CD4-positive, alpha-beta memory T cell (primary cell): Measurements from ENCODE around the gene GRID1. TPM values are rescaled to one million over a fixed set of nuclear protein-coding genes. Genes with fewer than 3 reads are reported as not detected.

Source experiments
- CTCF ChIA-PET: fragments of 350-600 bp; sonication (Branson Sonifier 250); formaldehyde crosslinking; loops from one replicate; lab custom pipeline; 2021; ENCODE audit warnings: inconsistent platforms; ENCODE audit not compliant: partially characterized antibody; lab: Charles Lee
- POLR2A ChIA-PET: fragments of 350-600 bp; sonication (Branson Sonifier 250); formaldehyde crosslinking; loops from one replicate; lab custom pipeline; 2021; ENCODE audit not compliant: partially characterized antibody; lab: Charles Lee
- DNase-seq, 5 donors: peaks; one replicate each; pipeline versions ENCODE4 v3.0.0 to v3.0.0-alpha.2; 2020 to 2022; ENCODE audit warnings: mixed read lengths in 1 of 5
- H3K27ac ChIP-seq: one replicate; pipeline ENCODE4 v1.7.0; 2013; ENCODE audit warnings: low read depth, low read length
- H3K27me3 ChIP-seq: 2 replicates; pipeline ENCODE4 v1.7.0; 2013; ENCODE audit warnings: mild to moderate bottlenecking, low read length, moderate library complexity; ENCODE audit not compliant: insufficient read depth
- H3K36me3 ChIP-seq: 2 replicates; pipeline ENCODE4 v1.7.0; 2013; ENCODE audit warnings: mild to moderate bottlenecking, low read length, moderate library complexity; ENCODE audit not compliant: insufficient read depth
- H3K4me1 ChIP-seq: 2 replicates; pipeline ENCODE4 v1.7.0; 2013; ENCODE audit warnings: mild to moderate bottlenecking, low read length, moderate library complexity; ENCODE audit not compliant: insufficient read depth
- H3K4me3 ChIP-seq, 2 donors: one replicate each; pipeline ENCODE4 v1.7.0; 2013; ENCODE audit warnings: low read length in 2 of 2, mild to moderate bottlenecking in 1 of 2
- H3K9me3 ChIP-seq, 2 donors: one replicate each; pipeline ENCODE4 v1.7.0; 2013; ENCODE audit warnings: low read length in 2 of 2, control low read depth in 1 of 2; ENCODE audit not compliant: control insufficient read depth in 1 of 2
- H3K27ac Mint-ChIP-seq, 7 donors: one replicate each; pipeline ENCODE4 v1.8.0; 2020 to 2021; ENCODE audit warnings: mixed read lengths in 7 of 7, mild to moderate bottlenecking in 6 of 7, inconsistent platforms in 3 of 7, moderate library complexity in 3 of 7
- H3K27me3 Mint-ChIP-seq, 2 donors: one replicate each; pipeline ENCODE4 v1.8.0; 2020 to 2021; ENCODE audit warnings: mixed read lengths in 2 of 2
- H3K36me3 Mint-ChIP-seq, 2 donors: one replicate each; pipeline ENCODE4 v1.8.0; 2020 to 2021; ENCODE audit warnings: mixed read lengths in 2 of 2, inconsistent platforms in 1 of 2, mild to moderate bottlenecking in 1 of 2
- H3K4me1 Mint-ChIP-seq, 4 donors: one replicate each; pipeline ENCODE4 v1.8.0; 2020 to 2021; ENCODE audit warnings: mixed read lengths in 4 of 4, mild to moderate bottlenecking in 1 of 4
- H3K4me3 Mint-ChIP-seq, 8 donors: one replicate each; pipeline ENCODE4 v1.8.0; 2020 to 2021; ENCODE audit warnings: mixed read lengths in 8 of 8, mild to moderate bottlenecking in 7 of 8, moderate library complexity in 6 of 8, inconsistent platforms in 3 of 8
- H3K9me3 Mint-ChIP-seq, 8 donors: one replicate each; pipeline ENCODE4 v1.8.0; 2020 to 2021; ENCODE audit warnings: mixed read lengths in 8 of 8, mild to moderate bottlenecking in 5 of 8, inconsistent platforms in 3 of 8, moderate library complexity in 1 of 8
- intact Hi-C: fragments of 100-400 bp; cut with micrococcal nuclease; formaldehyde crosslinking; loops from one replicate; pipeline ENCODE4 v1.15.1; 2023
- polyA plus RNA-seq, 2 donors: library from polyadenylated mRNA; unstranded; fragments of 300-500 nt; fragmentation: Illumina TruSeq; gene quantifications; one replicate each; pipeline ENCODE4 v1.2.3, GENCODE V29; 2021
- total RNA-seq, 2 experiments: library from RNA; stranded (reverse); gene quantifications; one replicate each; pipeline ENCODE4 v1.2.3, GENCODE V29; 2021

The GRID1 gene
- total and polyA plus RNA-seq, 4 experiments from 2014 or later: not detected

DNA sequence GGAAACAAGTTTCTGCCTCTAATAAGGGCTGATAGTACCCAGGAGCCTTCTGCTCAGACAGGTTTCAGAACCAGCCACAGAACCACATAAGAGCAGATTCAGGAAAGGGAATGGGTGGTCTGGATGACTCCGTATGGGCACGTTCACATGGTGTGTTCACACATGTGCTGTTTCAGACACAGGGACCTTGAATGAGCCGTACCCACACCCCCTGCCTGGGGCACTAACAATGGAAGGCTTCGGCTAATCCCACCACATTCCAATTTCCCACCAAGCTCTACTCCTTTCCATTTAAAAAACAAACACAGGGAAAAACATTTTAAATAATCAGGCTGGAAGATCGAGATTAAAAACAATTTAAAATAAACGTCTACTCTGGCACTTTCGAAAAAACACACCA is 217.3 kb downstream of the GRID1 start:
- no peak overlapping the region for H3K27ac Mint-ChIP-seq
- POLR2A ChIA-PET: no interaction called here
- no peak overlapping the region for H3K4me3 Mint-ChIP-seq
- H3K27me3 Mint-ChIP-seq: peaks cover 3 to 4% of the 10 kb centered on the region in 2 donors
- peaks cover 0 to 2% (median 0%) of the 10 kb centered on the region in 8 donors for H3K9me3 Mint-ChIP-seq
- no peaks in the 10 kb centered on the region for H3K36me3 ChIP-seq
- no peak overlapping the region for H3K27ac ChIP-seq
- CTCF ChIA-PET: no interaction called here
- no peaks in the 10 kb centered on the region for H3K36me3 Mint-ChIP-seq
- no peak overlapping the region for H3K4me3 ChIP-seq
- intact Hi-C loops: no loop called here
- H3K4me1 ChIP-seq: no peaks in the 10 kb centered on the region
- no peak for DNase-seq
- no peaks in the 10 kb centered on the region for H3K27me3 ChIP-seq
- H3K9me3 ChIP-seq: no peaks in the 10 kb centered on the region
- no peaks in the 10 kb centered on the region for H3K4me1 Mint-ChIP-seq

- peaks cover 0 to 2% (median 0%) of the 10 kb centered on the region in 8 donors for H3K9me3 Mint-ChIP-seq
Measured at GRCh38 chr10:86148117-86148516, 218.5 kb downstream of the GRID1 start.

GRCh38 chr10:86144301-86144700 is 222.3 kb downstream of the GRID1 start:
- H3K27ac ChIP-seq: no peak overlapping the region
- no peaks in the 10 kb centered on the region for H3K27me3 ChIP-seq
- ChIA-PET POLR2A (no interaction called here), CTCF (no interaction called here)
- H3K36me3 Mint-ChIP-seq: no peaks in the 10 kb centered on the region
- intact Hi-C loops: no loop called here
- no peaks in the 10 kb centered on the region for H3K4me1 ChIP-seq
- H3K9me3 Mint-ChIP-seq: no peaks in the 10 kb centered on the region
- no peak for DNase-seq
- no peak overlapping the region for H3K27ac Mint-ChIP-seq
- no peaks in the 10 kb centered on the region for H3K9me3 ChIP-seq
- H3K27me3 Mint-ChIP-seq: peaks cover 2 to 5% of the 10 kb centered on the region in 2 donors
- H3K4me3 Mint-ChIP-seq: no peak overlapping the region
- no peaks in the 10 kb centered on the region for H3K36me3 ChIP-seq
- H3K4me1 Mint-ChIP-seq: no peaks in the 10 kb centered on the region
- no peak overlapping the region for H3K4me3 ChIP-seq

More at GRCh38 chr10:86148117-86148516, 218.5 kb downstream of the GRID1 start:
- Histone ChIP-seq H3K4me3 (no peak overlapping the region), H3K27me3 (no peaks in the 10 kb centered on the region), H3K9me3 (no peaks in the 10 kb centered on the region), H3K27ac (no peak overlapping the region), H3K4me1 (no peaks in the 10 kb centered on the region), H3K36me3 (no peaks in the 10 kb centered on the region)
- Mint-ChIP-seq H3K4me3 (no peak overlapping the region), H3K27me3 (peaks cover 3% of the 10 kb centered on the region in 2 donors), H3K4me1 (no peaks in the 10 kb centered on the region), H3K27ac (no peak overlapping the region), H3K36me3 (no peaks in the 10 kb centered on the region)
- intact Hi-C loops: no loop called here
- ChIA-PET POLR2A (no interaction called here), CTCF (no interaction called here)
- DNase-seq: no peak

- intact Hi-C loops: no loop called here
- H3K4me1 ChIP-seq: no peaks in the 10 kb centered on the region
- Mint-ChIP-seq H3K27me3 (peaks cover 2 to 5% of the 10 kb centered on the region in 2 donors), H3K4me1 (no peaks in the 10 kb centered on the region), H3K4me3 (no peak overlapping the region), H3K9me3 (no peaks in the 10 kb centered on the region), H3K36me3 (no peaks in the 10 kb centered on the region), H3K27ac (no peak overlapping the region)
- ChIA-PET CTCF (no interaction called here), POLR2A (no interaction called here)
- H3K27me3 ChIP-seq: no peaks in the 10 kb centered on the region
- no peak overlapping the region for H3K27ac ChIP-seq
- no peaks in the 10 kb centered on the region for H3K9me3 ChIP-seq
- DNase-seq: no peak
- H3K4me3 ChIP-seq: no peak overlapping the region
- no peaks in the 10 kb centered on the region for H3K36me3 ChIP-seq
Measured at GRCh38 chr10:86141896-86142295, 224.7 kb downstream of the GRID1 start.

GRCh38 chr10:86139066-86139657 is 227.4 kb downstream of the GRID1 start:
- Mint-ChIP-seq H3K36me3 (no peaks in the 10 kb centered on the region), H3K4me1 (no peaks in the 10 kb centered on the region), H3K4me3 (no peak overlapping the region), H3K27ac (no peak overlapping the region), H3K9me3 (no peaks in the 10 kb centered on the region), H3K27me3 (peaks cover 0 to 3% of the 10 kb centered on the region in 2 donors)
- ChIA-PET CTCF (no interaction called here), POLR2A (no interaction called here)
- peak in 2 of 5 donors; percentile 3 to 5 for DNase-seq
- intact Hi-C loops: loop anchor here (5.0 kb wide), 1 partner anchor 142 kb away; no protein-coding TSS in a partner anchor
- Histone ChIP-seq H3K4me1 (no peaks in the 10 kb centered on the region), H3K27me3 (no peaks in the 10 kb centered on the region), H3K36me3 (no peaks in the 10 kb centered on the region), H3K27ac (no peak overlapping the region), H3K4me3 (no peak overlapping the region), H3K9me3 (no peaks in the 10 kb centered on the region)

GRCh38 chr10:86138551-86139065 is 228.0 kb downstream of the GRID1 start:
- H3K9me3 Mint-ChIP-seq: no peaks in the 10 kb centered on the region
- no peaks in the 10 kb centered on the region for H3K4me1 Mint-ChIP-seq
- Histone ChIP-seq H3K9me3 (no peaks in the 10 kb centered on the region), H3K27ac (no peak overlapping the region), H3K4me1 (no peaks in the 10 kb centered on the region), H3K36me3 (no peaks in the 10 kb centered on the region), H3K4me3 (no peak overlapping the region), H3K27me3 (no peaks in the 10 kb centered on the region)
- no peak overlapping the region for H3K27ac Mint-ChIP-seq
- intact Hi-C loops: loop anchor here (5.0 kb wide), 1 partner anchor 141 kb away; no protein-coding TSS in a partner anchor
- ChIA-PET POLR2A (no interaction called here), CTCF (no interaction called here)
- no peak for DNase-seq
- H3K27me3 Mint-ChIP-seq: peaks cover 0 to 3% of the 10 kb centered on the region in 2 donors
- H3K36me3 Mint-ChIP-seq: no peaks in the 10 kb centered on the region
- no peak overlapping the region for H3K4me3 Mint-ChIP-seq

GRCh38 chr10:86137561-86137960 is 229.0 kb downstream of the GRID1 start:
- no peaks in the 10 kb centered on the region for H3K4me1 Mint-ChIP-seq
- DNase-seq: no peak
- no peaks in the 10 kb centered on the region for H3K36me3 ChIP-seq
- H3K27ac Mint-ChIP-seq: no peak overlapping the region
- H3K4me1 ChIP-seq: no peaks in the 10 kb centered on the region
- no peak overlapping the region for H3K4me3 ChIP-seq
- no peaks in the 10 kb centered on the region for H3K9me3 Mint-ChIP-seq
- ChIA-PET CTCF (no interaction called here), POLR2A (no interaction called here)
- no peaks in the 10 kb centered on the region for H3K27me3 ChIP-seq
- peaks cover 0 to 3% of the 10 kb centered on the region in 2 donors for H3K27me3 Mint-ChIP-seq
- no peaks in the 10 kb centered on the region for H3K9me3 ChIP-seq
- no peaks in the 10 kb centered on the region for H3K36me3 Mint-ChIP-seq
- no peak overlapping the region for H3K27ac ChIP-seq
- no peak overlapping the region for H3K4me3 Mint-ChIP-seq
- intact Hi-C loops: loop anchor here (5.0 kb wide), 1 partner anchor 140 kb away; no protein-coding TSS in a partner anchor
